Breast epithelium (tissue), 3 donors: Measurements from ENCODE around the gene ATP2C2.

Source experiments
- POLR2AphosphoS5 ChIP-seq, 3 donors: sonication (generic); formaldehyde crosslinking; IDR thresholded peaks; one replicate each; pipeline ENCODE4 v1.6.1; 2017; ENCODE audit warnings: antibody characterized with exemption in 3 of 3
- TF ChIP-seq, protein P1 (sequence below), 3 donors: fragments of 450-650 bp; IDR thresholded peaks; one replicate each; pipeline ENCODE4 v1.5.1; 2016 to 2017; ENCODE audit warnings: antibody characterized with exemption in 3 of 3, mild to moderate bottlenecking in 3 of 3, moderate library complexity in 3 of 3

DNA sequence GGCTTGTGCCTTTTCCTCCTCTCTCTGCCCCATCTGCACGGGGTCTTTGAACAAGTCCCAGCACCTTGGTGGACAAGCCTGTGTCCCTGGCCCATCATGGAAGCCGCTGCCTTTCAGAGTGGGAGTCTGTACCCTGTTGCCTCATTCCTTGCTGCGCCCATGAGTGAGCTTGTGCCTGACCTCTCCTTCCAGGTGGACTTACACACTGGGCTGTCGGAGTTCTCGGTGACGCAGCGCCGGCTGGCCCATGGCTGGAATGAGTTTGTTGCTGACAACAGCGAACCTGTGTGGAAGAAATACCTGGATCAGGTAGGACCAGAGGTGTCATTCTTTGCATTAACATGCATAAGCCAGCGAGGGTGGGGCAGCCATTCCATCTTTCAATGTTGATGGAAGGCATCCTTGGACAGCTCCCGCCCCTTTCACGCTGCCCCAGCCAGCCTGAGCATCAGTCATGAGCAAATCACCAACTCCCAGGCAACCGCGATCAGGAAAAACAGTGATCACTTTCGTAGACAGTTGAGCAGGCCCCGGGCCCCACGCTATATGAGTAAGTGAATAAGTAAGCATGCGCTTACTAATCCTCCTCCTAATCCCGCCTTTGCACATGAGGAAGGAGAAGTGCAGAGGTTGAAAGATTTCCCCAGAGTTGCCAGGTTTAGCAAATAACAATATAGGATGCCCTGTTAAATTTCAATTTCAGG is 36.8 kb downstream of the ATP2C2 start:
- TF ChIP-seq, protein P1, sequence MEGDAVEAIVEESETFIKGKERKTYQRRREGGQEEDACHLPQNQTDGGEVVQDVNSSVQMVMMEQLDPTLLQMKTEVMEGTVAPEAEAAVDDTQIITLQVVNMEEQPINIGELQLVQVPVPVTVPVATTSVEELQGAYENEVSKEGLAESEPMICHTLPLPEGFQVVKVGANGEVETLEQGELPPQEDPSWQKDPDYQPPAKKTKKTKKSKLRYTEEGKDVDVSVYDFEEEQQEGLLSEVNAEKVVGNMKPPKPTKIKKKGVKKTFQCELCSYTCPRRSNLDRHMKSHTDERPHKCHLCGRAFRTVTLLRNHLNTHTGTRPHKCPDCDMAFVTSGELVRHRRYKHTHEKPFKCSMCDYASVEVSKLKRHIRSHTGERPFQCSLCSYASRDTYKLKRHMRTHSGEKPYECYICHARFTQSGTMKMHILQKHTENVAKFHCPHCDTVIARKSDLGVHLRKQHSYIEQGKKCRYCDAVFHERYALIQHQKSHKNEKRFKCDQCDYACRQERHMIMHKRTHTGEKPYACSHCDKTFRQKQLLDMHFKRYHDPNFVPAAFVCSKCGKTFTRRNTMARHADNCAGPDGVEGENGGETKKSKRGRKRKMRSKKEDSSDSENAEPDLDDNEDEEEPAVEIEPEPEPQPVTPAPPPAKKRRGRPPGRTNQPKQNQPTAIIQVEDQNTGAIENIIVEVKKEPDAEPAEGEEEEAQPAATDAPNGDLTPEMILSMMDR (IDR thresholded peaks at IDR 0.05), result no peak
- no peak for TF ChIP-seq POLR2AphosphoS5 (IDR thresholded peaks at IDR 0.05)
